HEK293 (cell line): ENCODE results near the gene PLCD3.

Source experiments
- CTCF ChIA-PET: fragments of 350-600 bp; formaldehyde crosslinking; extraction: SDS; loops from one replicate; lab custom pipeline; 2021; ENCODE audit warnings: antibody characterized with exemption; lab: Yijun Ruan, JAX
- POLR2A ChIA-PET: fragments of 300-600 bp; formaldehyde crosslinking; extraction: SDS; loops from one replicate; lab custom pipeline; 2020; ENCODE audit warnings: antibody characterized with exemption, inconsistent platforms; lab: Yijun Ruan, JAX
- H3K27ac ChIP-seq: fragments of 200-500 bp; sonication (Bioruptor generic); 2 replicates; pipeline ENCODE4 v1.5.1; 2014; ENCODE audit warnings: low read depth, low read length, control low read depth, inconsistent platforms; ENCODE audit errors: extremely low read depth
- H3K36me3 ChIP-seq, 2 experiments: fragments of 200-500 bp in 1 of 2; sonication (Bioruptor generic) in 1 of 2; 1 replicate in 1 of 2; 2 replicates in 1 of 2; pipeline ENCODE4 v1.5.1; 2014 to 2017; ENCODE audit warnings: inconsistent platforms in 2 of 2, low read length in 2 of 2; ENCODE audit not compliant: control insufficient read depth in 2 of 2, insufficient read depth in 1 of 2
- H3K4me1 ChIP-seq: fragments of 200-500 bp; sonication (Bioruptor generic); 2 replicates; pipeline ENCODE4 v1.5.1; 2014; ENCODE audit warnings: mild to moderate bottlenecking, low read length, inconsistent platforms; ENCODE audit not compliant: control insufficient read depth, insufficient read depth
- H3K4me3 ChIP-seq: 2 replicates; pipeline ENCODE4 v1.5.1; 2011; ENCODE audit warnings: low read depth, mild to moderate bottlenecking, control low read depth, low read length, moderate library complexity
- H3K9me3 ChIP-seq: fragments of 200-500 bp; sonication (Bioruptor generic); 2 replicates; pipeline ENCODE4 v1.5.1; 2014; ENCODE audit warnings: low read depth, low read length, inconsistent platforms; ENCODE audit not compliant: control insufficient read depth, insufficient read depth
- HOXD13 ChIP-seq: sonication (generic); formaldehyde crosslinking; IDR thresholded peaks from 2 replicates; pipeline ENCODE4 v1.8.0; 2022; ENCODE audit warnings: missing genetic modification reagents, borderline replicate concordance
- KLF7 ChIP-seq: fragments of 450-650 bp; formaldehyde crosslinking; IDR thresholded peaks from 2 replicates; pipeline ENCODE4 v1.5.1; 2016; ENCODE audit warnings: missing biosample characterization, missing genetic modification characterization, borderline replicate concordance
- KLF8 ChIP-seq: fragments of 450-650 bp; formaldehyde crosslinking; IDR thresholded peaks from 2 replicates; pipeline ENCODE4 v1.5.1; 2016; ENCODE audit warnings: missing biosample characterization, missing genetic modification characterization
- KLF9 ChIP-seq: fragments of 450-650 bp; formaldehyde crosslinking; IDR thresholded peaks from 2 replicates; pipeline ENCODE4 v1.5.1; 2016; ENCODE audit warnings: missing biosample characterization, missing genetic modification characterization, low read depth
- PRDM2 ChIP-seq: fragments of 450-650 bp; formaldehyde crosslinking; IDR thresholded peaks from 2 replicates; pipeline ENCODE4 v1.5.1; 2016; ENCODE audit warnings: missing biosample characterization, missing genetic modification characterization, borderline replicate concordance
- TSHZ1 ChIP-seq: fragments of 450-650 bp; formaldehyde crosslinking; IDR thresholded peaks from 2 replicates; pipeline ENCODE4 v1.5.1; 2016; ENCODE audit warnings: missing biosample characterization, missing genetic modification characterization, borderline replicate concordance
- WT1 ChIP-seq: fragments of 450-650 bp; formaldehyde crosslinking; IDR thresholded peaks from 2 replicates; pipeline ENCODE4 v1.5.1; 2016; ENCODE audit warnings: missing biosample characterization, missing genetic modification characterization
- ZBTB48 ChIP-seq: fragments of 450-650 bp; formaldehyde crosslinking; IDR thresholded peaks from 2 replicates; pipeline ENCODE4 v1.5.1; 2016; ENCODE audit warnings: missing biosample characterization, missing genetic modification characterization
- ZBTB8A ChIP-seq: fragments of 450-650 bp; formaldehyde crosslinking; IDR thresholded peaks from 2 replicates; pipeline ENCODE4 v1.5.1; 2016; ENCODE audit warnings: missing biosample characterization, missing genetic modification characterization
- ZFP41 ChIP-seq: fragments of 450-650 bp; formaldehyde crosslinking; IDR thresholded peaks from 2 replicates; pipeline ENCODE4 v1.5.1; 2016; ENCODE audit warnings: missing biosample characterization, missing genetic modification characterization, borderline replicate concordance
- ZNF155 ChIP-seq: fragments of 450-650 bp; formaldehyde crosslinking; IDR thresholded peaks from 2 replicates; pipeline ENCODE4 v1.5.1; 2016; ENCODE audit warnings: missing biosample characterization, missing genetic modification characterization
- ZNF157 ChIP-seq: fragments of 450-650 bp; formaldehyde crosslinking; IDR thresholded peaks from 2 replicates; pipeline ENCODE4 v1.5.1; 2016; ENCODE audit warnings: missing biosample characterization, missing genetic modification characterization
- ZNF211 ChIP-seq: fragments of 450-650 bp; formaldehyde crosslinking; IDR thresholded peaks from 2 replicates; pipeline ENCODE4 v1.5.1; 2016; ENCODE audit warnings: low read depth, missing biosample characterization, missing genetic modification characterization
- ZNF24 ChIP-seq: fragments of 450-650 bp; formaldehyde crosslinking; IDR thresholded peaks from 2 replicates; pipeline ENCODE4 v1.5.1; 2016; ENCODE audit warnings: missing biosample characterization, missing genetic modification characterization
- ZNF266 ChIP-seq: fragments of 450-650 bp; formaldehyde crosslinking; IDR thresholded peaks from 2 replicates; pipeline ENCODE4 v1.5.1; 2016; ENCODE audit warnings: missing biosample characterization, missing genetic modification characterization, low read depth
- ZNF362 ChIP-seq: fragments of 450-650 bp; formaldehyde crosslinking; IDR thresholded peaks from 2 replicates; pipeline ENCODE4 v1.5.1; 2016; ENCODE audit warnings: missing biosample characterization, missing genetic modification characterization
- ZNF513 ChIP-seq: fragments of 450-650 bp; IDR thresholded peaks from 2 replicates; pipeline ENCODE4 v1.5.1; 2018; ENCODE audit warnings: missing biosample characterization, missing genetic modification characterization
- ZNF548 ChIP-seq: fragments of 450-650 bp; formaldehyde crosslinking; IDR thresholded peaks from 2 replicates; pipeline ENCODE4 v1.5.1; 2016; ENCODE audit warnings: missing biosample characterization, missing genetic modification characterization
- ZNF558 ChIP-seq: fragments of 450-650 bp; formaldehyde crosslinking; IDR thresholded peaks from 2 replicates; pipeline ENCODE4 v1.5.1; 2016; ENCODE audit warnings: missing biosample characterization, missing genetic modification characterization
- ZNF629 ChIP-seq: fragments of 450-650 bp; formaldehyde crosslinking; IDR thresholded peaks from 2 replicates; pipeline ENCODE4 v1.5.1; 2017; ENCODE audit warnings: missing biosample characterization, missing genetic modification characterization
- ZNF704 ChIP-seq: fragments of 450-650 bp; formaldehyde crosslinking; IDR thresholded peaks from 2 replicates; pipeline ENCODE4 v1.5.1; 2016; ENCODE audit warnings: missing biosample characterization, missing genetic modification characterization
- ZNF791 ChIP-seq: fragments of 450-650 bp; formaldehyde crosslinking; IDR thresholded peaks from 2 replicates; pipeline ENCODE4 v1.5.1; 2016; ENCODE audit warnings: missing biosample characterization, missing genetic modification characterization
- TF ChIP-seq, protein P1 (sequence below): fragments of 450-650 bp; formaldehyde crosslinking; IDR thresholded peaks from 2 replicates; pipeline ENCODE4 v1.5.1; 2016; ENCODE audit warnings: missing biosample characterization, missing genetic modification characterization

PLCD3 gene

DNA sequence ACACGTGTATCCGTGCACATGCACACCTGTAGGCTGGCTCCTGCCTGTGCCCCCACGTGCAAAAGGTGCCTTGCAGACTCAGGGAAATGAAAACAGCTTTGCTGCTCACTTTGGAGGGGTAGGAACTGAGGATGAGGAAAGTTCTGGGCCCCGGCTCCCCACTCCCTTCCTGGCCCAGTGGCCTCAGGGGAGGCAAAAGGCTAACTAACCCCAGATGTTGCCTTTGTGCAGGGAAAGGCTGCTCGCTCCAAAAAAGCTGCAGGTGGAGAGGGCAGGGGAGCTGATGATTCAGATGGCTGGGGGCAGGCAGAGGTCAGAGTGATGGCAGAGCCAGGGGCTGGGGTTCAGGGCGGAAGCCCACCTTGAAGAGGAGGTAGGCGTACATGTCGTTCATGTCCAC, 12.4 kb downstream of the PLCD3 start (continued):
- TF ChIP-seq KLF9 (tag by site-specific recombination) (no peak), ZNF157 (tag by site-specific recombination) (no peak), ZNF513 (tag by site-specific recombination) (no peak), TSHZ1 (tag by site-specific recombination) (no peak), ZBTB48 (tag by site-specific recombination) (no peak), ZNF211 (tag by site-specific recombination) (no peak), ZNF548 (tag by site-specific recombination) (no peak)

GRCh38 chr17:45118691-45119090, 13.6 kb downstream of the PLCD3 start:
- Histone ChIP-seq H3K4me1 (no peaks in the 10 kb centered on the region), H3K9me3 (no peaks in the 10 kb centered on the region), H3K36me3 (peaks cover 0 to 40% of the 10 kb centered on the region in 2 experiments; a peak in 1 of 3 replicates), H3K27ac (no peak overlapping the region), H3K4me3 (no peak overlapping the region)
- POLR2A ChIA-PET: no interaction called here
- CTCF ChIA-PET: interaction anchor here (0.6 to 5.9 kb wide), 6 partner anchors 9 to 1159 kb away, joined by 3 to 28 read pairs (median 4); partner anchors contain the start of gene ACBD4
- no peak for TF ChIP-seq KLF7 (tag by site-specific recombination)
- no peak for TF ChIP-seq ZBTB8A (tag by site-specific recombination)
- TF ChIP-seq ZNF629 (tag by site-specific recombination): no peak
- no peak for TF ChIP-seq ZNF155 (tag by site-specific recombination)
- TF ChIP-seq, protein P1, sequence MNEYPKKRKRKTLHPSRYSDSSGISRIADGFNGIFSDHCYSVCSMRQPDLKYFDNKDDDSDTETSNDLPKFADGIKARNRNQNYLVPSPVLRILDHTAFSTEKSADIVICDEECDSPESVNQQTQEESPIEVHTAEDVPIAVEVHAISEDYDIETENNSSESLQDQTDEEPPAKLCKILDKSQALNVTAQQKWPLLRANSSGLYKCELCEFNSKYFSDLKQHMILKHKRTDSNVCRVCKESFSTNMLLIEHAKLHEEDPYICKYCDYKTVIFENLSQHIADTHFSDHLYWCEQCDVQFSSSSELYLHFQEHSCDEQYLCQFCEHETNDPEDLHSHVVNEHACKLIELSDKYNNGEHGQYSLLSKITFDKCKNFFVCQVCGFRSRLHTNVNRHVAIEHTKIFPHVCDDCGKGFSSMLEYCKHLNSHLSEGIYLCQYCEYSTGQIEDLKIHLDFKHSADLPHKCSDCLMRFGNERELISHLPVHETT (tag by site-specific recombination): no peak
- TF ChIP-seq ZNF362 (tag by site-specific recombination): no peak
- no peak for TF ChIP-seq ZNF791
- no peak for TF ChIP-seq ZNF558 (tag by site-specific recombination)
- TF ChIP-seq PRDM2: no peak
- no peak for TF ChIP-seq ZNF704
- TF ChIP-seq KLF8 (tag by site-specific recombination): no peak
- TF ChIP-seq WT1 (tag by site-specific recombination): no peak
- no peak for TF ChIP-seq HOXD13
- TF ChIP-seq ZNF24: no peak
- TF ChIP-seq ZNF266 (tag by site-specific recombination): no peak
- TF ChIP-seq ZFP41: no peak
